ENCODE results near the gene VAV2.

VAV2 gene

DNA sequence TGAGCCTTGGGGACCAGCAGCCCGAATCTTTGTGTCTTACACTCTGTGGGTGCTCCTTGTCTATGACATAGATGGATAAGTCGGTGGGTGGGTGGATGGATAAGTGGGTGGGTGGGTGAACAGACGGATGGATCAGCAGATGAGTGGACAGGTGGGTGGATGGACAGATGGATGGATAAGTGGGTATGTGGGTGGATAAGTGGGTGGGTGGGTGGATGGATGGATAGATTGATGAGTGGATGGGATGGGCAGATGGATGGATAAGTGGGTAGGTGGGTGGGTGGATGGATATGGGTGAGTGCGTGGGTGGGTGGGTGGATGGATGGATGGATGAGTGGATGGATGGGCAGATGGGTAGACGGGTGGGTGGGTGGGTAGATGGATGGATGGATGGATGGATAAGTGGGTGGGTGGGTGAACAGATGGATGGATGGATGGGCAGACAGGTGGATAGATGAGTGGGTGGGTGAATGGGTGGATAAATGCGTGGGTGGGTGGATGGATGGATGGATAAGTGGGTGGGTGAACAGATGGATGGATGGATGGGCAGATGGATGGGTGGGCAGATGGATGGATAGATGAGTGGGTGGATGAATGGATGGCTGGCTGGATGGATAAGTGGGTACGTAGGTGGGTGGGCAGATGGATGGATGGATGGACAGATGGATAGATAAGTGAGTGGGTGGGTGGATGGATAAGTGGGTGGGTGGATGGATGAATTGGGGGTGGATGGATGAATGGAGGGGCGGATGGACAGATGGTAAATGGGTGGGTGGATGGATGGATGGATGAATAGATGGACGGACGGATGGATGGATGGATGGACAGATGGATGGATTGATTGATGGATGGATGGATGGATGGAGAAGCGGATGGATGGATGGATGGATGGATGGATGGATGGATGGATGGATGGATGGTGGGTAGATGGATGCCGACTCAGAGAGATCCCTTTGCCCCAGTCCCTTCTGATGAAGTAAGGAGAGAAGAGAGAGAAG, 121.2 kb downstream of the VAV2 start:
- Histone ChIP-seq H4K91ac (ENCODE audit: low read depth, low read length, poor library complexity) (no peak overlapping the region), H3K18ac (ENCODE audit: low read length) (no peak overlapping the region), H3K23ac (ENCODE audit: low read depth, low read length, poor library complexity) (no peak overlapping the region), H3K4ac (ENCODE audit: low read length) (no peak overlapping the region), H3K9ac (ENCODE audit: low read depth, low read length, poor library complexity) (no peak overlapping the region), H2BK15ac (ENCODE audit: low read length) (no peak overlapping the region), H3K4me1 (ENCODE audit: control insufficient read depth in 2 of 2, insufficient read depth in 1 of 2, low read depth in 1 of 2, low read length in 2 of 2) (peaks cover 16 to 19% of the 10 kb centered on the region in 2 donors), H2BK120ac (ENCODE audit: low read depth, low read length) (no peak overlapping the region), H2AFZ (ENCODE audit: low read length) (no peak overlapping the region), H2AK5ac (ENCODE audit: low read depth, low read length) (no peak overlapping the region), H3K9me3 (replicated peaks in 1 of 2; ENCODE audit: control insufficient read depth in 2 of 2, insufficient read depth in 1 of 2, low read depth in 1 of 2, low read length in 2 of 2) (peaks cover 2 to 5% of the 10 kb centered on the region in 2 donors), H3K27me3 (ENCODE audit: control insufficient read depth in 3 of 3, insufficient read depth in 3 of 3, low read depth in 1 of 3, low read length in 3 of 3) (no peaks in the 10 kb centered on the region), H3K14ac (ENCODE audit: low read length) (peak overlapping the region; percentile 5), H2BK12ac (ENCODE audit: low read length) (no peak overlapping the region), H3K4me3 (ENCODE audit: low read length in 2 of 2) (no peak overlapping the region), H3K27ac (replicated peaks; ENCODE audit: low read length) (no peak overlapping the region), H3K4me2 (ENCODE audit: insufficient read depth, low read length, poor library complexity, severe bottlenecking) (peak overlapping the region; percentile 0), H3K36me3 (replicated peaks in 1 of 2; ENCODE audit: control insufficient read depth in 2 of 2, insufficient read depth in 2 of 2, low read length in 2 of 2) (peaks cover 2 to 5% of the 10 kb centered on the region in 2 donors), H2BK5ac (ENCODE audit: low read length) (peak overlapping the region; percentile 17), H3K79me1 (ENCODE audit: low read depth, low read length) (peaks cover 25% of the 10 kb centered on the region), H4K8ac (ENCODE audit: low read depth, low read length) (no peak overlapping the region)
- 100% methylated on average over 2 of the region's 12 CpGs; no CpG with 5 or more reads in 1 of the 2 donors for WGBS, 2 donors (ENCODE audit: extremely low coverage in 2 of 2, insufficient read length in 2 of 2, insufficient replicate concordance in 1 of 2)
- no peak for DNase-seq (ENCODE audit: low spot score)

DNA sequence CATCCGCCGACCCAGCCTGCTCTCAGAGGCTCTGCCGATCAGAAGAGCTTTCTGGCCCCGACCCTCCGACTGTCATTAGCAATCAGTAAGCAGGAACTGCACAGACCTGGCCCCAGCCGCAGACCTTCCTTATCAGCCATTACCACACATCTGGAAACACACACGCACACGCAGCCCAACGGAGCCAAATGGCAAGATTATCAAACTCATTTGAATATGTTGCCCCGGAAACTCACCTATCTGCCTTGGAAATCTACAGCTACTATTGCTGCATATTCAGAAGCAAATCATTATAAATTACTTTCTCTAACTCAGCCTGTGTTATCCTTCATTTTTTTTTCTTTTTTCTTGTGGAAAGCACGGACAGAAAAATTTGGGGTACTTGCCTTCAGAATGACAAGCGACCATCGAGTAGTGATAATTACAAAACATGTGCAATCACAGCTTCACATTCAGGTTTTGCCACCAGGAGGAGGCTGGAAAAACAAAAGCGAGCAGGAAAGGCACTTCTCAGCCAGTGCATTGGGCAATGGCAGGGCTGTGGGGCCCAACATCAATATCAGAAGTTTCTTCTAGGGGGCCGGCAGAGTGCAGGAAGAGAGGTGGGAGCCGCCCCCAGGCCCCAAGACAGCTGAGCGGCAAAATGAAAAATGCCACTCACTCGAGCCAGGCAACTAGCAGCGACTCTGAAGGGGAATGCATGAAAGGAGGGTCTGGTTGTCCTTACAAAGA, 122.3 kb downstream of the VAV2 start:
- Histone ChIP-seq H3K14ac (ENCODE audit: low read length) (no peak overlapping the region), H3K4ac (ENCODE audit: low read length) (no peak overlapping the region), H3K4me1 (ENCODE audit: control insufficient read depth in 2 of 2, insufficient read depth in 1 of 2, low read depth in 1 of 2, low read length in 2 of 2) (peaks cover 8 to 12% of the 10 kb centered on the region in 2 donors), H4K91ac (ENCODE audit: low read depth, low read length, poor library complexity) (no peak overlapping the region), H3K9me3 (replicated peaks in 1 of 2; ENCODE audit: control insufficient read depth in 2 of 2, insufficient read depth in 1 of 2, low read depth in 1 of 2, low read length in 2 of 2) (peaks cover 7 to 15% of the 10 kb centered on the region in 2 donors), H3K4me2 (ENCODE audit: insufficient read depth, low read length, poor library complexity, severe bottlenecking) (no peak overlapping the region), H3K27ac (replicated peaks; ENCODE audit: low read length) (no peak overlapping the region), H3K4me3 (ENCODE audit: low read length in 2 of 2) (no peak overlapping the region), H3K23ac (ENCODE audit: low read depth, low read length, poor library complexity) (peak overlapping the region; percentile 11), H4K8ac (ENCODE audit: low read depth, low read length) (no peak overlapping the region), H3K79me1 (ENCODE audit: low read depth, low read length) (peaks cover 16% of the 10 kb centered on the region), H2BK12ac (ENCODE audit: low read length) (no peak overlapping the region), H2AK5ac (ENCODE audit: low read depth, low read length) (no peak overlapping the region), H3K18ac (ENCODE audit: low read length) (peak overlapping the region; percentile 59), H3K9ac (ENCODE audit: low read depth, low read length, poor library complexity) (no peak overlapping the region), H2BK5ac (ENCODE audit: low read length) (no peak overlapping the region), H2AFZ (ENCODE audit: low read length) (no peak overlapping the region), H3K36me3 (replicated peaks in 1 of 2; ENCODE audit: control insufficient read depth in 2 of 2, insufficient read depth in 2 of 2, low read length in 2 of 2) (peaks cover 0 to 5% of the 10 kb centered on the region in 2 donors), H3K27me3 (ENCODE audit: control insufficient read depth in 3 of 3, insufficient read depth in 3 of 3, low read depth in 1 of 3, low read length in 3 of 3) (no peaks in the 10 kb centered on the region), H2BK120ac (ENCODE audit: low read depth, low read length) (no peak overlapping the region), H2BK15ac (ENCODE audit: low read length) (no peak overlapping the region)
- no peak for DNase-seq (ENCODE audit: low spot score)
- no CpG with 5 or more reads among the region's 19 CpGs for WGBS, 2 donors (ENCODE audit: extremely low coverage in 2 of 2, insufficient read length in 2 of 2, insufficient replicate concordance in 1 of 2)

GRCh38 chr9:133868203-133868602, 123.9 kb downstream of the VAV2 start:
- Histone ChIP-seq H2AK5ac (ENCODE audit: low read depth, low read length) (no peak overlapping the region), H3K4me2 (ENCODE audit: insufficient read depth, low read length, poor library complexity, severe bottlenecking) (no peak overlapping the region), H2BK15ac (ENCODE audit: low read length) (no peak overlapping the region), H3K27me3 (ENCODE audit: control insufficient read depth in 3 of 3, insufficient read depth in 3 of 3, low read depth in 1 of 3, low read length in 3 of 3) (no peaks in the 10 kb centered on the region), H3K36me3 (replicated peaks in 1 of 2; ENCODE audit: control insufficient read depth in 2 of 2, insufficient read depth in 2 of 2, low read length in 2 of 2) (peaks cover 0 to 5% of the 10 kb centered on the region in 2 donors), H2AFZ (ENCODE audit: low read length) (no peak overlapping the region), H3K27ac (replicated peaks; ENCODE audit: low read length) (no peak overlapping the region), H3K18ac (ENCODE audit: low read length) (peak overlapping the region; percentile 52), H4K91ac (ENCODE audit: low read depth, low read length, poor library complexity) (no peak overlapping the region), H3K79me1 (ENCODE audit: low read depth, low read length) (peaks cover 16% of the 10 kb centered on the region), H3K9ac (ENCODE audit: low read depth, low read length, poor library complexity) (no peak overlapping the region), H2BK5ac (ENCODE audit: low read length) (no peak overlapping the region), H4K8ac (ENCODE audit: low read depth, low read length) (no peak overlapping the region), H3K14ac (ENCODE audit: low read length) (peak overlapping the region; percentile 83), H3K4me1 (ENCODE audit: control insufficient read depth in 2 of 2, insufficient read depth in 1 of 2, low read depth in 1 of 2, low read length in 2 of 2) (peaks cover 6 to 8% of the 10 kb centered on the region in 2 donors), H3K23ac (ENCODE audit: low read depth, low read length, poor library complexity) (peak overlapping the region; percentile 21), H2BK12ac (ENCODE audit: low read length) (no peak overlapping the region), H3K4ac (ENCODE audit: low read length) (no peak overlapping the region), H2BK120ac (ENCODE audit: low read depth, low read length) (no peak overlapping the region), H3K9me3 (replicated peaks in 1 of 2; ENCODE audit: control insufficient read depth in 2 of 2, insufficient read depth in 1 of 2, low read depth in 1 of 2, low read length in 2 of 2) (peaks cover 10 to 16% of the 10 kb centered on the region in 2 donors), H3K4me3 (ENCODE audit: low read length in 2 of 2) (no peak overlapping the region)
- no peak for DNase-seq (ENCODE audit: low spot score)
- no CpG with 5 or more reads among the region's 18 CpGs for WGBS, 2 donors (ENCODE audit: extremely low coverage in 2 of 2, insufficient read length in 2 of 2, insufficient replicate concordance in 1 of 2)

DNA sequence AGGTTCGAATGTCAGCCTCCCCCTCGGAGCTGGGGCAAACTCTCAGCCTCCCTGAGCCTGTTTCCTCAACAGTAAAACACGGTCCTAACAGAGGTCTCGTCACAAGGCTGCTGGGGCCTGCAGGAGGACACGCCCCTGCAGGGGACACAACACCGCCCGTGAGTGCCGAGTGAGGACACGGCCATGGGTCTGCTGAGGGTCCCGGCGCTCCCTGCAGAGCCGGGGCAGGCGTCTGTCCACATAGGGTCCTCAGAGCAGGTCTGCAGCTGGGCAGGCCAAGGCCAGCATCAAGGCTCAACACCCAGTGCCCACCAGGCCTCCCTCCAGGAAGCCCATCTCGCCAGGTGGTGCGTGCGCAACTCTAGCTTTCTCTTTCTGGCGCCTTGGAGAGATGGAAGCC, 125.2 kb downstream of the VAV2 start:
- H3K27me3 ChIP-seq (ENCODE audit: control insufficient read depth in 3 of 3, insufficient read depth in 3 of 3, low read depth in 1 of 3, low read length in 3 of 3) = no peaks in the 10 kb centered on the region
- H2BK5ac ChIP-seq (ENCODE audit: low read length) = no peak overlapping the region
- peaks cover 6 to 8% of the 10 kb centered on the region in 2 donors for H3K4me1 ChIP-seq (ENCODE audit: control insufficient read depth in 2 of 2, insufficient read depth in 1 of 2, low read depth in 1 of 2, low read length in 2 of 2)
- H4K8ac ChIP-seq (ENCODE audit: low read depth, low read length) = no peak overlapping the region
- peaks cover 15% of the 10 kb centered on the region for H3K79me1 ChIP-seq (ENCODE audit: low read depth, low read length)
- no peak overlapping the region for H4K91ac ChIP-seq (ENCODE audit: low read depth, low read length, poor library complexity)
- H3K27ac ChIP-seq (replicated peaks; ENCODE audit: low read length) = no peak overlapping the region
- H2AK5ac ChIP-seq (ENCODE audit: low read depth, low read length) = no peak overlapping the region
- H3K9me3 ChIP-seq (replicated peaks in 1 of 2; ENCODE audit: control insufficient read depth in 2 of 2, insufficient read depth in 1 of 2, low read depth in 1 of 2, low read length in 2 of 2) = peaks cover 10 to 16% of the 10 kb centered on the region in 2 donors
- H3K9ac ChIP-seq (ENCODE audit: low read depth, low read length, poor library complexity) = no peak overlapping the region
- no peak overlapping the region for H3K14ac ChIP-seq (ENCODE audit: low read length)
- no peak overlapping the region for H3K4me2 ChIP-seq (ENCODE audit: insufficient read depth, low read length, poor library complexity, severe bottlenecking)
- no peak overlapping the region for H3K4me3 ChIP-seq (ENCODE audit: low read length in 2 of 2)
- H2BK120ac ChIP-seq (ENCODE audit: low read depth, low read length) = no peak overlapping the region
- no peak overlapping the region for H2BK12ac ChIP-seq (ENCODE audit: low read length)
- no peak overlapping the region for H3K4ac ChIP-seq (ENCODE audit: low read length)
- peak overlapping the region; percentile 15 for H3K18ac ChIP-seq (ENCODE audit: low read length)
- peak overlapping the region; percentile 39 for H3K23ac ChIP-seq (ENCODE audit: low read depth, low read length, poor library complexity)
- peaks cover 2 to 5% of the 10 kb centered on the region in 2 donors for H3K36me3 ChIP-seq (replicated peaks in 1 of 2; ENCODE audit: control insufficient read depth in 2 of 2, insufficient read depth in 2 of 2, low read length in 2 of 2)
- H2BK15ac ChIP-seq (ENCODE audit: low read length) = no peak overlapping the region
- no peak overlapping the region for H2AFZ ChIP-seq (ENCODE audit: low read length)
- no CpG with 5 or more reads among the region's 17 CpGs for WGBS, 2 donors (ENCODE audit: extremely low coverage in 2 of 2, insufficient read length in 2 of 2, insufficient replicate concordance in 1 of 2)
- no peak for DNase-seq (ENCODE audit: low spot score)

Data from neuronal stem cell (in vitro differentiated cells).